Naive thymus-derived CD4-positive, alpha-beta T cell (primary cell): Measurements from ENCODE around the gene NACC1. TPM values are rescaled to one million over a fixed set of nuclear protein-coding genes. Genes with fewer than 3 reads are reported as not detected.

Experiments used
- ATAC-seq: fragments of 150-1000 bp; cut with Tn5 transposase; 2 replicates; pipeline ENCODE4 v1.10.0; 2021; ENCODE audit warnings: mild to moderate bottlenecking, moderate library complexity
- CTCF ChIA-PET: fragments of 350-600 bp; sonication (Branson Sonifier 250); formaldehyde crosslinking; loops from one replicate; lab custom pipeline; 2021; ENCODE audit warnings: antibody characterized with exemption; lab: Charles Lee
- POLR2A ChIA-PET: fragments of 350-600 bp; sonication (Branson Sonifier 250); formaldehyde crosslinking; loops from one replicate; lab custom pipeline; 2021; ENCODE audit warnings: antibody characterized with exemption, inconsistent platforms; lab: Charles Lee
- DNase-seq, 9 donors: peaks; one replicate each; pipeline versions ENCODE4 v3.0.0 to v3.0.0-alpha.2; 2020 to 2022; ENCODE audit warnings: mixed read lengths in 1 of 9
- H3K27ac ChIP-seq: one replicate; pipeline ENCODE4 v1.7.0; 2013; ENCODE audit warnings: mild to moderate bottlenecking, low read depth, low read length, moderate library complexity
- H3K27me3 ChIP-seq, 2 donors: one replicate each; pipeline ENCODE4 v1.7.0; 2013; ENCODE audit warnings: low read length in 2 of 2, mild to moderate bottlenecking in 2 of 2, moderate library complexity in 2 of 2; ENCODE audit not compliant: control insufficient read depth in 2 of 2, insufficient read depth in 2 of 2
- H3K36me3 ChIP-seq, 3 experiments: 1 replicate in 2 of 3; 2 replicates in 1 of 3; pipeline ENCODE4 v1.7.0; 2013; ENCODE audit warnings: low read length in 3 of 3, mild to moderate bottlenecking in 3 of 3, moderate library complexity in 1 of 3; ENCODE audit not compliant: insufficient read depth in 3 of 3, control insufficient read depth in 2 of 3
- H3K4me1 ChIP-seq, 2 donors: one replicate each; pipeline ENCODE4 v1.7.0; 2013; ENCODE audit warnings: low read length in 2 of 2, mild to moderate bottlenecking in 2 of 2, moderate library complexity in 1 of 2; ENCODE audit not compliant: control insufficient read depth in 2 of 2, insufficient read depth in 2 of 2
- H3K4me3 ChIP-seq: 2 replicates; pipeline ENCODE4 v1.7.0; 2013; ENCODE audit warnings: mild to moderate bottlenecking, low read length
- H3K9me3 ChIP-seq, 3 experiments: 1 replicate in 2 of 3; 2 replicates in 1 of 3; pipeline ENCODE4 v1.7.0; 2013; ENCODE audit warnings: low read length in 3 of 3; ENCODE audit not compliant: control insufficient read depth in 2 of 3
- H3K27ac Mint-ChIP-seq, 9 donors: one replicate each; pipeline ENCODE4 v1.8.0; 2020 to 2022; ENCODE audit warnings: mixed read lengths in 9 of 9, mild to moderate bottlenecking in 8 of 9, moderate library complexity in 5 of 9, inconsistent platforms in 2 of 9
- H3K27me3 Mint-ChIP-seq, 5 donors: one replicate each; pipeline ENCODE4 v1.8.0; 2021 to 2022; ENCODE audit warnings: mixed read lengths in 5 of 5, mild to moderate bottlenecking in 1 of 5
- H3K36me3 Mint-ChIP-seq, 5 donors: one replicate each; pipeline ENCODE4 v1.8.0; 2020 to 2022; ENCODE audit warnings: mixed read lengths in 5 of 5, mild to moderate bottlenecking in 3 of 5, inconsistent platforms in 1 of 5
- H3K4me1 Mint-ChIP-seq, 7 donors: one replicate each; pipeline ENCODE4 v1.8.0; 2020 to 2022; ENCODE audit warnings: mixed read lengths in 7 of 7, mild to moderate bottlenecking in 3 of 7, inconsistent platforms in 1 of 7
- H3K4me3 Mint-ChIP-seq, 10 donors: one replicate each; pipeline ENCODE4 v1.8.0; 2020 to 2022; ENCODE audit warnings: mild to moderate bottlenecking in 10 of 10, mixed read lengths in 10 of 10, moderate library complexity in 6 of 10, inconsistent platforms in 2 of 10
- H3K9me3 Mint-ChIP-seq, 11 donors: one replicate each; pipeline ENCODE4 v1.8.0; 2020 to 2022; ENCODE audit warnings: mixed read lengths in 11 of 11, mild to moderate bottlenecking in 4 of 11, inconsistent platforms in 1 of 11, moderate library complexity in 1 of 11
- intact Hi-C, 2 donors: fragments of 100-400 bp; cut with micrococcal nuclease; formaldehyde crosslinking; loops; one replicate each; pipeline ENCODE4 v1.15.1; 2023
- polyA plus RNA-seq, 2 donors: library from polyadenylated mRNA; unstranded; fragments of 300-500 nt; fragmentation: Illumina TruSeq; gene quantifications; one replicate each; pipeline ENCODE4 v1.2.3, GENCODE V29; 2021
- total RNA-seq, 6 experiments: library from RNA in 5 of 6; stranded (reverse) in 5 of 6; gene quantifications; 1 replicate in 5 of 6; 2 replicates in 1 of 6; pipeline ENCODE4 v1.2.3 and lab custom pipeline; 2021 to 2026

Gene NACC1
- total and polyA plus RNA-seq, 7 experiments from 2014 or later = 1.7 to 72.7 (median 20.7) TPM

DNA sequence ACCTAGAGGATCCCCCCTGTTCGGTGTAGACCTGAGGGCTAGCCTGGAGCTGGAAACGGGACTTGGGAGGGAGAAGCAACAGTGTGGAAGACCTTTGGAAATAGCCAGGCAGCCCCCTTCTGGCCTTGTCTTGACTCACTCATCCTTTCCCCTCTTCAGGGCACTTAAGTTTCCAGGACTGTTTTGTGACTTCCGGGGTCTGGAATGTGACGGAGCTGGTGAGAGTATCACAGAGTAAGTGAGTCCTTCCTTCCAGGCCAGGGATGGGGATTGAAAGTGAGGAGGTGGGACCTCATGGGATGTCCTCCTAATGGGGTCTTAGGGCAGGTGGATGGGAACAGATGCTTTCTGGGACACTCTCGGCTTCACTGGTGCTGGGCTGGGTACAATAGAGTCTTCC, 44.8 kb upstream of the NACC1 start:
- no peaks in the 10 kb centered on the region for H3K4me1 ChIP-seq
- ATAC-seq = no peak
- Mint-ChIP-seq H3K9me3 (peaks cover 0 to 2% (median 0%) of the 10 kb centered on the region in 11 donors), H3K27me3 (no peaks in the 10 kb centered on the region), H3K27ac (peak overlapping the region in 1 of 9 donors; percentile 13), H3K4me1 (peaks cover 0 to 5% (median 0%) of the 10 kb centered on the region in 7 donors), H3K36me3 (peaks cover 0 to 15% (median 0%) of the 10 kb centered on the region in 5 donors), H3K4me3 (no peak overlapping the region)
- no peaks in the 10 kb centered on the region for H3K36me3 ChIP-seq
- ChIA-PET CTCF (interaction anchor here (0.6 kb wide), 1 partner anchor 118 kb away, joined by 3 read pairs; no protein-coding TSS in a partner anchor), POLR2A (no interaction called here)
- no peaks in the 10 kb centered on the region for H3K9me3 ChIP-seq
- no peak for DNase-seq
- no peak overlapping the region for H3K27ac ChIP-seq
- no peak overlapping the region for H3K4me3 ChIP-seq
- intact Hi-C loops = no loop called here
- H3K27me3 ChIP-seq = no peaks in the 10 kb centered on the region

DNA sequence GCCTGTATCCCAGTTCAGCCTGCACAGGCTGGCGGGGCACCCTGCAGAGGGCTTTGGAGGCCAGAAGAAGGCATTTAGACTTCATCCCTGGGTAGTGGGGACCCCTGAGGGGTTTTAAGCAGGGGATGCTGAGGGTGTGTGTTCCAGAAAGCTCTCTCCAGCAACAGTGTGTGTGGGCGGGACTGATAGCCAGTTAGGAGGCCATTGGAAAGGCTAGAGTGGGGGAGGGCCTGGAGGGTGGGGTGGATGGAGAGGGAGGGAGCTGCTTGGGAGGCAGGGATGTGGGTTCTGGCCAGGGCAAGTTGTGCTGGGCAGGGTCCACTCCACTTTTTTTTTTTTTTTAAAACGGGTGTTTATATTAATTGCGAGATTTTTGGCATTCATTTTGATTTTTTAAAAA, 43.7 kb upstream of the NACC1 start:
- CTCF ChIA-PET = interaction anchor here (0.7 kb wide), 1 partner anchor 13 kb away, joined by 5 read pairs; no protein-coding TSS in a partner anchor

DNA sequence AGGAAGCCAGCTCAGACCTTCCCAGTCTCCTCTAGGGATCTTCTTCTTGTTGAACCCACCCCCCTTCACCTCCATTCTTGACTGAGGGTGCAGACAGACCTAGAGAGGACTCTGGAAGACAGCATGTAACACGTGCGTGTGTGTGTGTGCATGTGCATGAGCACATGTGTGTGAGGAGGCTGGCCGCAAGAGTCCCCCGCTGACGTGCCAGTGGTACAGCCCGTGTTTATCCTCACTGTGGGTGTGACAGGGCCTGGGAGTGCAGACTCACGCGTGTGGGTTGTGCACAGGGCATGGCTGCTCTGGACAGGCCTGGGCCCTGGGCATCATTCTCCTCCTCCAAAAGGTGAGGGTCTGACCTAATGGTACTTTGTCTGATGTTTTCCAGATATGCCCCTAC, 41.7 kb upstream of the NACC1 start:
- H3K9me3 Mint-ChIP-seq = peaks cover 0 to 2% (median 0%) of the 10 kb centered on the region in 11 donors
- no peak overlapping the region for H3K4me3 Mint-ChIP-seq
- H3K36me3 Mint-ChIP-seq = peaks cover 0 to 15% (median 0%) of the 10 kb centered on the region in 5 donors
- H3K27me3 Mint-ChIP-seq = no peaks in the 10 kb centered on the region
- Histone ChIP-seq H3K27ac (no peak overlapping the region), H3K36me3 (no peaks in the 10 kb centered on the region), H3K27me3 (no peaks in the 10 kb centered on the region), H3K9me3 (no peaks in the 10 kb centered on the region), H3K4me3 (no peak overlapping the region), H3K4me1 (no peaks in the 10 kb centered on the region)
- H3K4me1 Mint-ChIP-seq = peaks cover 0 to 5% (median 0%) of the 10 kb centered on the region in 7 donors
- ATAC-seq (no peak), DNase-seq (no peak)
- CTCF ChIA-PET = no interaction called here
- no peak overlapping the region for H3K27ac Mint-ChIP-seq
- POLR2A ChIA-PET = interaction anchor here (1.0 kb wide), 1 partner anchor 15 kb away, joined by 3 read pairs; no protein-coding TSS in a partner anchor
- intact Hi-C loops = no loop called here

More for the DNA sequence above, 43.7 kb upstream of the NACC1 start:
- no peak overlapping the region for H3K4me3 ChIP-seq
- ATAC-seq = no peak
- POLR2A ChIA-PET = no interaction called here
- intact Hi-C loops = no loop called here
- H3K9me3 ChIP-seq = no peaks in the 10 kb centered on the region
- H3K27ac ChIP-seq = no peak overlapping the region
- DNase-seq = no peak
- H3K9me3 Mint-ChIP-seq = peaks cover 0 to 2% (median 0%) of the 10 kb centered on the region in 11 donors
- no peaks in the 10 kb centered on the region for H3K27me3 Mint-ChIP-seq
- H3K27me3 ChIP-seq = no peaks in the 10 kb centered on the region
- peaks cover 0 to 15% (median 0%) of the 10 kb centered on the region in 5 donors for H3K36me3 Mint-ChIP-seq
- H3K4me1 Mint-ChIP-seq = peaks cover 0 to 5% (median 0%) of the 10 kb centered on the region in 7 donors
- no peaks in the 10 kb centered on the region for H3K4me1 ChIP-seq
- H3K27ac Mint-ChIP-seq = no peak overlapping the region
- no peak overlapping the region for H3K4me3 Mint-ChIP-seq
- no peaks in the 10 kb centered on the region for H3K36me3 ChIP-seq

DNA sequence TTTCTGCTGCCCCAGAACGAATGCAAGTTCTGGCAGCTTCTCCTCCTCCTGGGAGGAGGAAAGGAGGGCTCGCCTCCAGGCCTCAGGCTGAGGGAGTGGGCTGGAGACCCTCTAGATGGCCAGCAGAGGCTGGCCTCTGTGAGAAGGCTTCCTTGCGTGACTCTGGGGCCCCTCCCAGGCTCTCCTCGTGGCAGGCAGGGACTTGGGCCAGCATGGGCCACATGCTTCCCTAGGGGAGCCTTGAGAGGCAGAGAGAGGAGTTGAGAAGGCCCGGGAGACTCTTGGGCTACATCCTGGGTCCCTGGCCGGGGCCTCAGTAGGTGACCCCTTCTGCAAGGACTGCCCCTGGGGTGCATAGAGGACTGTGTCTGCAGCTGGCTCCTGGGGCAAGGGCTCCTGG, 41.3 kb upstream of the NACC1 start:
- H3K9me3 Mint-ChIP-seq = peaks cover 0 to 2% (median 0%) of the 10 kb centered on the region in 11 donors
- Histone ChIP-seq H3K36me3 (no peaks in the 10 kb centered on the region), H3K27ac (no peak overlapping the region), H3K9me3 (no peaks in the 10 kb centered on the region), H3K4me3 (no peak overlapping the region), H3K4me1 (no peaks in the 10 kb centered on the region), H3K27me3 (no peaks in the 10 kb centered on the region)
- no peak for ATAC-seq
- peaks cover 0 to 5% (median 0%) of the 10 kb centered on the region in 7 donors for H3K4me1 Mint-ChIP-seq
- no peaks in the 10 kb centered on the region for H3K27me3 Mint-ChIP-seq
- H3K27ac Mint-ChIP-seq = no peak overlapping the region
- DNase-seq = no peak
- no peak overlapping the region for H3K4me3 Mint-ChIP-seq
- POLR2A ChIA-PET = interaction anchor here (1.0 kb wide), 1 partner anchor 15 kb away, joined by 3 read pairs; no protein-coding TSS in a partner anchor
- CTCF ChIA-PET = no interaction called here
- intact Hi-C loops = no loop called here
- peaks cover 0 to 18% (median 0%) of the 10 kb centered on the region in 5 donors for H3K36me3 Mint-ChIP-seq

DNA sequence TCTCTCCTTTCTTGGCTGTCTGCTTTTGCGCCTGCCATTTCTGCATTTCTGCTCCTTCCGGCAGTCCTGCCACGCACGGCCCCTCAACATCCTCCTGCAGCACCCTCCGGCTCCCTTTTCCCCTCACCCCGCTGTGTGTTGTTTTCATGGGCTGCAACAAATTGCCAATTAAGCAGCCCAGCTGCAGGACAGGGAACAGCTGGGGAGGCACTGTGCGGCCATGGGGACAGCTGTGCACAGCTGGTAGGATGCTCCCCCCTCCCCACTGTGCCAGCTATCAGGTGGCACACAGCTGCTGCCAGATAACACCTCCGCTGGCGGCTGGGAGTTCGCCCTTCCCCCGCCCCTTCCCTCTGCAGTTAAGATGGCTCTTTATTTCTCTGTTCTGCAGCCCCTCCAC, 40.8 kb upstream of the NACC1 start:
- intact Hi-C loops = no loop called here
- Histone ChIP-seq H3K9me3 (no peaks in the 10 kb centered on the region), H3K27me3 (no peaks in the 10 kb centered on the region), H3K4me1 (no peaks in the 10 kb centered on the region), H3K4me3 (no peak overlapping the region), H3K36me3 (no peaks in the 10 kb centered on the region), H3K27ac (no peak overlapping the region)
- ATAC-seq (no peak), DNase-seq (no peak)
- no peaks in the 10 kb centered on the region for H3K27me3 Mint-ChIP-seq
- H3K36me3 Mint-ChIP-seq = peaks cover 0 to 23% (median 0%) of the 10 kb centered on the region in 5 donors
- no peak overlapping the region for H3K27ac Mint-ChIP-seq
- peaks cover 0 to 2% (median 0%) of the 10 kb centered on the region in 11 donors for H3K9me3 Mint-ChIP-seq
- no peak overlapping the region for H3K4me3 Mint-ChIP-seq
- CTCF ChIA-PET = no interaction called here
- POLR2A ChIA-PET = no interaction called here
- peaks cover 0 to 5% (median 0%) of the 10 kb centered on the region in 7 donors for H3K4me1 Mint-ChIP-seq

DNA sequence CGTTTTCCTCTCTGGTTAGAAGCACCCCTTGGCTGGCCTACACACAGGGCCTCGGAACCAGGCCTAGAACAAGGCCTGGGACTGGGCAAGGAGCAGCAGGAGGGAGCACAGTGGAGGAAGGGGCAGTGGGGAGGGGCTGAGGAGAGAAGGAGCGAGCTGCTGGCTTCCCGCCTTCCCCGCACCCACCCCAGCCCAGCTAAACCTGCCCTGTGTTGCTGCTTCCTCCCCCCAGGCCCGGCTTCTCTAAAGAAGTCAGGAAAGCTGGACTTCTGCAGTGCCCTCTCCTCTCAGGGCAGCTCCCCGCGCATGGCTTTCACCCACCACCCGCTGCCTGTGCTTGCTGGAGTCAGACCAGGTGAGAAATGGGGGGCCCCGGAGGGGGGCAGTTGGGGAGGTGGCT, 39.7 kb upstream of the NACC1 start:
- ATAC-seq (no peak), DNase-seq (no peak)
- H3K27me3 Mint-ChIP-seq = no peaks in the 10 kb centered on the region
- Histone ChIP-seq H3K4me3 (no peak overlapping the region), H3K27me3 (no peaks in the 10 kb centered on the region), H3K36me3 (no peaks in the 10 kb centered on the region), H3K4me1 (no peaks in the 10 kb centered on the region), H3K27ac (no peak overlapping the region), H3K9me3 (no peaks in the 10 kb centered on the region)
- peaks cover 0 to 28% (median 0%) of the 10 kb centered on the region in 5 donors for H3K36me3 Mint-ChIP-seq
- CTCF ChIA-PET = no interaction called here
- H3K4me3 Mint-ChIP-seq = no peak overlapping the region
- peaks cover 0 to 5% (median 0%) of the 10 kb centered on the region in 7 donors for H3K4me1 Mint-ChIP-seq
- peaks cover 0 to 2% (median 0%) of the 10 kb centered on the region in 11 donors for H3K9me3 Mint-ChIP-seq
- POLR2A ChIA-PET = no interaction called here
- H3K27ac Mint-ChIP-seq = no peak overlapping the region
- intact Hi-C loops = no loop called here
